HepG2 (cell line): Measurements from ENCODE around the gene ZNF385B. TPM values are rescaled to one million over a fixed set of nuclear protein-coding genes. Genes with fewer than 3 reads are reported as not detected.

Experiments used
- ELF3 ChIP-seq: IDR thresholded peaks from 2 replicates; pipeline ENCODE4 v1.6.1; 2016; ENCODE audit warnings: missing genetic modification reagents, missing compliant biosample characterization
- KLF9 ChIP-seq: IDR thresholded peaks from 2 replicates; pipeline ENCODE4 v1.6.1; 2016; ENCODE audit warnings: low read depth
- MATR3 ChIP-seq: sonication (generic); formaldehyde crosslinking; IDR thresholded peaks from 2 replicates; pipeline ENCODE4 v1.4.0; 2020; ENCODE audit warnings: missing genetic modification reagents
- RAD51 ChIP-seq: fragments of 450-650 bp; IDR thresholded peaks from 2 replicates; pipeline ENCODE4 v1.6.1; 2016; ENCODE audit warnings: borderline replicate concordance
- ZNF33A ChIP-seq: sonication (generic); formaldehyde crosslinking; IDR thresholded peaks from 2 replicates; pipeline ENCODE4 v1.5.1; 2020; ENCODE audit warnings: missing genetic modification reagents, mild to moderate bottlenecking, moderate library complexity, borderline replicate concordance
- ZNF343 ChIP-seq: sonication (generic); formaldehyde crosslinking; IDR thresholded peaks from 2 replicates; pipeline ENCODE4 v1.4.0; 2020; ENCODE audit warnings: mild to moderate bottlenecking, missing genetic modification reagents
- ZNF839 ChIP-seq: sonication (generic); formaldehyde crosslinking; IDR thresholded peaks from 2 replicates; pipeline ENCODE4 v1.4.0; 2020; ENCODE audit warnings: missing genetic modification reagents, mild to moderate bottlenecking, borderline replicate concordance
- polyA plus RNA-seq, 8 experiments: library from polyadenylated mRNA; depleted of rRNA in 3 of 8; stranded (reverse) in 7 of 8; unstranded in 1 of 8; fragments of >200 nt; fragmentation: Illumina TruSeq in 4 of 8; extraction: Trizol in 4 of 8; gene quantifications; 2 replicates each; pipeline versions ENCODE4 v1.2.1 to v1.2.3, GENCODE V29; 2011 to 2016; ENCODE audit warnings: low read depth in 4 of 8, missing spikeins in 1 of 8, mixed read lengths in 1 of 8; ENCODE audit not compliant: insufficient read depth in 1 of 8
- total RNA-seq, 5 experiments: library from RNA; depleted of rRNA; stranded (reverse); fragments of >200 nt; fragmentation: Illumina TruSeq; extraction: Trizol; gene quantifications; 2 replicates each; pipeline ENCODE4 v1.2.3, GENCODE V29; 2016; ENCODE audit warnings: low read depth in 1 of 5
- TF ChIP-seq, protein P1 (sequence below): sonication (generic); formaldehyde crosslinking; IDR thresholded peaks from 2 replicates; pipeline ENCODE4 v1.8.0; 2022; ENCODE audit warnings: missing genetic modification reagents, mild to moderate bottlenecking, moderate library complexity, borderline replicate concordance
- TF ChIP-seq, protein P2 (sequence below): sonication (generic); formaldehyde crosslinking; IDR thresholded peaks from 2 replicates; pipeline ENCODE4 v1.4.0; 2020; ENCODE audit warnings: missing genetic modification reagents
- TF ChIP-seq, protein P3 (sequence below): sonication (generic); formaldehyde crosslinking; IDR thresholded peaks from 2 replicates; pipeline ENCODE4 v1.4.0; 2020; ENCODE audit warnings: mild to moderate bottlenecking, missing genetic modification reagents
- TF ChIP-seq, protein P4 (sequence below): sonication (generic); formaldehyde crosslinking; IDR thresholded peaks from 2 replicates; pipeline ENCODE4 v1.4.0; 2020; ENCODE audit warnings: missing genetic modification reagents

ZNF385B gene
- total and polyA plus RNA-seq, 2 of the 13 experiments (the other 11 are each of a cell fraction or from before 2014, with no cell fraction given) = 3.3 to 6.7 TPM

DNA sequence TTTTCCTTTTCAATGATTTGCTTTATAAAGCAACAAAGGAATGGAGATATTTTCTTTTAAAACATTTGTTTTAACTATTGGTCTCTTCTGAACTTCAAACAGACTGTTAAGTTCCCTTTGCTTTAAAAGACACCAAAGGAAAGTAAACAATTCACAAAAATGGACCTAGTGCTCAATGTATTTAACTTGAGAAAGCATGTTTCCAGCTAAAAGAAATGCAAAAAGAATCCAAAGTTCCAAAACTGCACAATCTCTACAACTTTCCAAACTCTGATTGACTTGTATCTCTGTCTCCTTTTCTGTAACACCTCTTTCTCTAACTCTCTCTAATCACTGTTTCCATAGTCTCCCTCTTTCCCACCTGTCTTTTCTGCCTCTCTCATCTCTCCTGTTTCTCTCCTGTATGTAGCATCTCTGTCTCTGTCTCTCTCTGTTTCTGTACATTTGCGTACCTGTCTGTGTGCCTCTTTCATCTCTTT, 301.1 kb downstream of the ZNF385B start (continued):
- TF ChIP-seq, protein P1, sequence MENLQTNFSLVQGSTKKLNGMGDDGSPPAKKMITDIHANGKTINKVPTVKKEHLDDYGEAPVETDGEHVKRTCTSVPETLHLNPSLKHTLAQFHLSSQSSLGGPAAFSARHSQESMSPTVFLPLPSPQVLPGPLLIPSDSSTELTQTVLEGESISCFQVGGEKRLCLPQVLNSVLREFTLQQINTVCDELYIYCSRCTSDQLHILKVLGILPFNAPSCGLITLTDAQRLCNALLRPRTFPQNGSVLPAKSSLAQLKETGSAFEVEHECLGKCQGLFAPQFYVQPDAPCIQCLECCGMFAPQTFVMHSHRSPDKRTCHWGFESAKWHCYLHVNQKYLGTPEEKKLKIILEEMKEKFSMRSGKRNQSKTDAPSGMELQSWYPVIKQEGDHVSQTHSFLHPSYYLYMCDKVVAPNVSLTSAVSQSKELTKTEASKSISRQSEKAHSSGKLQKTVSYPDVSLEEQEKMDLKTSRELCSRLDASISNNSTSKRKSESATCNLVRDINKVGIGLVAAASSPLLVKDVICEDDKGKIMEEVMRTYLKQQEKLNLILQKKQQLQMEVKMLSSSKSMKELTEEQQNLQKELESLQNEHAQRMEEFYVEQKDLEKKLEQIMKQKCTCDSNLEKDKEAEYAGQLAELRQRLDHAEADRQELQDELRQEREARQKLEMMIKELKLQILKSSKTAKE = no peak
- TF ChIP-seq, protein P2, sequence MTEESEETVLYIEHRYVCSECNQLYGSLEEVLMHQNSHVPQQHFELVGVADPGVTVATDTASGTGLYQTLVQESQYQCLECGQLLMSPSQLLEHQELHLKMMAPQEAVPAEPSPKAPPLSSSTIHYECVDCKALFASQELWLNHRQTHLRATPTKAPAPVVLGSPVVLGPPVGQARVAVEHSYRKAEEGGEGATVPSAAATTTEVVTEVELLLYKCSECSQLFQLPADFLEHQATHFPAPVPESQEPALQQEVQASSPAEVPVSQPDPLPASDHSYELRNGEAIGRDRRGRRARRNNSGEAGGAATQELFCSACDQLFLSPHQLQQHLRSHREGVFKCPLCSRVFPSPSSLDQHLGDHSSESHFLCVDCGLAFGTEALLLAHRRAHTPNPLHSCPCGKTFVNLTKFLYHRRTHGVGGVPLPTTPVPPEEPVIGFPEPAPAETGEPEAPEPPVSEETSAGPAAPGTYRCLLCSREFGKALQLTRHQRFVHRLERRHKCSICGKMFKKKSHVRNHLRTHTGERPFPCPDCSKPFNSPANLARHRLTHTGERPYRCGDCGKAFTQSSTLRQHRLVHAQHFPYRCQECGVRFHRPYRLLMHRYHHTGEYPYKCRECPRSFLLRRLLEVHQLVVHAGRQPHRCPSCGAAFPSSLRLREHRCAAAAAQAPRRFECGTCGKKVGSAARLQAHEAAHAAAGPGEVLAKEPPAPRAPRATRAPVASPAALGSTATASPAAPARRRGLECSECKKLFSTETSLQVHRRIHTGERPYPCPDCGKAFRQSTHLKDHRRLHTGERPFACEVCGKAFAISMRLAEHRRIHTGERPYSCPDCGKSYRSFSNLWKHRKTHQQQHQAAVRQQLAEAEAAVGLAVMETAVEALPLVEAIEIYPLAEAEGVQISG (CRISPR knock-in tag) = no peak
- TF ChIP-seq ELF3 (CRISPR knock-in tag) (no peak; the same call in 1 of the 2 replicates), ZNF839 (CRISPR knock-in tag) (no peak), RAD51 (no peak), ZNF33A (no peak), KLF9 (CRISPR knock-in tag) (no peak), MATR3 (CRISPR knock-in tag) (no peak), ZNF343 (CRISPR knock-in tag) (no peak)
- TF ChIP-seq, protein P3, sequence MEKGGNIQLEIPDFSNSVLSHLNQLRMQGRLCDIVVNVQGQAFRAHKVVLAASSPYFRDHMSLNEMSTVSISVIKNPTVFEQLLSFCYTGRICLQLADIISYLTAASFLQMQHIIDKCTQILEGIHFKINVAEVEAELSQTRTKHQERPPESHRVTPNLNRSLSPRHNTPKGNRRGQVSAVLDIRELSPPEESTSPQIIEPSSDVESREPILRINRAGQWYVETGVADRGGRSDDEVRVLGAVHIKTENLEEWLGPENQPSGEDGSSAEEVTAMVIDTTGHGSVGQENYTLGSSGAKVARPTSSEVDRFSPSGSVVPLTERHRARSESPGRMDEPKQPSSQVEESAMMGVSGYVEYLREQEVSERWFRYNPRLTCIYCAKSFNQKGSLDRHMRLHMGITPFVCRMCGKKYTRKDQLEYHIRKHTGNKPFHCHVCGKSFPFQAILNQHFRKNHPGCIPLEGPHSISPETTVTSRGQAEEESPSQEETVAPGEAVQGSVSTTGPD (CRISPR knock-in tag) = no peak
- TF ChIP-seq, protein P4, sequence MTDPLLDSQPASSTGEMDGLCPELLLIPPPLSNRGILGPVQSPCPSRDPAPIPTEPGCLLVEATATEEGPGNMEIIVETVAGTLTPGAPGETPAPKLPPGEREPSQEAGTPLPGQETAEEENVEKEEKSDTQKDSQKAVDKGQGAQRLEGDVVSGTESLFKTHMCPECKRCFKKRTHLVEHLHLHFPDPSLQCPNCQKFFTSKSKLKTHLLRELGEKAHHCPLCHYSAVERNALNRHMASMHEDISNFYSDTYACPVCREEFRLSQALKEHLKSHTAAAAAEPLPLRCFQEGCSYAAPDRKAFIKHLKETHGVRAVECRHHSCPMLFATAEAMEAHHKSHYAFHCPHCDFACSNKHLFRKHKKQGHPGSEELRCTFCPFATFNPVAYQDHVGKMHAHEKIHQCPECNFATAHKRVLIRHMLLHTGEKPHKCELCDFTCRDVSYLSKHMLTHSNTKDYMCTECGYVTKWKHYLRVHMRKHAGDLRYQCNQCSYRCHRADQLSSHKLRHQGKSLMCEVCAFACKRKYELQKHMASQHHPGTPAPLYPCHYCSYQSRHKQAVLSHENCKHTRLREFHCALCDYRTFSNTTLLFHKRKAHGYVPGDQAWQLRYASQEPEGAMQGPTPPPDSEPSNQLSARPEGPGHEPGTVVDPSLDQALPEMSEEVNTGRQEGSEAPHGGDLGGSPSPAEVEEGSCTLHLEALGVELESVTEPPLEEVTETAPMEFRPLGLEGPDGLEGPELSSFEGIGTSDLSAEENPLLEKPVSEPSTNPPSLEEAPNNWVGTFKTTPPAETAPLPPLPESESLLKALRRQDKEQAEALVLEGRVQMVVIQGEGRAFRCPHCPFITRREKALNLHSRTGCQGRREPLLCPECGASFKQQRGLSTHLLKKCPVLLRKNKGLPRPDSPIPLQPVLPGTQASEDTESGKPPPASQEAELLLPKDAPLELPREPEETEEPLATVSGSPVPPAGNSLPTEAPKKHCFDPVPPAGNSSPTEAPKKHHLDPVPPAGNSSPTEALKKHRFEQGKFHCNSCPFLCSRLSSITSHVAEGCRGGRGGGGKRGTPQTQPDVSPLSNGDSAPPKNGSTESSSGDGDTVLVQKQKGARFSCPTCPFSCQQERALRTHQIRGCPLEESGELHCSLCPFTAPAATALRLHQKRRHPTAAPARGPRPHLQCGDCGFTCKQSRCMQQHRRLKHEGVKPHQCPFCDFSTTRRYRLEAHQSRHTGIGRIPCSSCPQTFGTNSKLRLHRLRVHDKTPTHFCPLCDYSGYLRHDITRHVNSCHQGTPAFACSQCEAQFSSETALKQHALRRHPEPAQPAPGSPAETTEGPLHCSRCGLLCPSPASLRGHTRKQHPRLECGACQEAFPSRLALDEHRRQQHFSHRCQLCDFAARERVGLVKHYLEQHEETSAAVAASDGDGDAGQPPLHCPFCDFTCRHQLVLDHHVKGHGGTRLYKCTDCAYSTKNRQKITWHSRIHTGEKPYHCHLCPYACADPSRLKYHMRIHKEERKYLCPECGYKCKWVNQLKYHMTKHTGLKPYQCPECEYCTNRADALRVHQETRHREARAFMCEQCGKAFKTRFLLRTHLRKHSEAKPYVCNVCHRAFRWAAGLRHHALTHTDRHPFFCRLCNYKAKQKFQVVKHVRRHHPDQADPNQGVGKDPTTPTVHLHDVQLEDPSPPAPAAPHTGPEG (CRISPR knock-in tag) = no peak
